Muscle of back (tissue), 11 donors: ENCODE measurements around the gene FAM219A. TPM values are rescaled to one million over a fixed set of nuclear protein-coding genes. Genes with fewer than 3 reads are reported as not detected.
"Not testable (repeated sequence)": the region's sequence is repeated elsewhere in the genome, so short reads cannot be mapped to it uniquely, and the experiment has no call there.

Experiments used
- DNase-seq, 3 donors: peaks; one replicate each; pipeline versions ENCODE4 v3.0.0 to v3.0.0-alpha.2; 2013
- polyA plus RNA-seq, 10 donors: library from polyadenylated mRNA; unstranded; fragments of 120-200 nt; gene quantifications; one replicate each; pipeline ENCODE4 v1.2.1, GENCODE V29; 2013; ENCODE audit not compliant: insufficient read length in 10 of 10

The FAM219A gene
- polyA plus RNA-seq, 10 donors, result 9.8 to 15.0 (median 11.8) TPM

- DNase-seq, result no peak
Observed at GRCh38 chr9:34446951-34447350, 11.4 kb downstream of the FAM219A start.

- no peak for DNase-seq
Observed at GRCh38 chr9:34446468-34446891, 11.9 kb downstream of the FAM219A start.

- no peak for DNase-seq
Observed at GRCh38 chr9:34443976-34444375, 14.4 kb downstream of the FAM219A start.

- no peak for DNase-seq
Observed at GRCh38 chr9:34443533-34443932, 14.8 kb downstream of the FAM219A start.

GRCh38 chr9:34442770-34443169 lies 15.6 kb downstream of the FAM219A start:
- no peak for DNase-seq

- no peak for DNase-seq
Observed at GRCh38 chr9:34440017-34440416, 18.4 kb downstream of the FAM219A start.

GRCh38 chr9:34438465-34438864 lies 19.9 kb downstream of the FAM219A start:
- not testable (repeated sequence) for DNase-seq

GRCh38 chr9:34437926-34438307 lies 20.5 kb downstream of the FAM219A start:
- not testable (repeated sequence) for DNase-seq

GRCh38 chr9:34437006-34437925 lies 21.1 kb downstream of the FAM219A start:
- peak in 2 of 3 donors; percentile 59 to 76 for DNase-seq

- peak; percentile 10 to 44 (median 11) for DNase-seq
Observed at GRCh38 chr9:34431667-34432066, 26.7 kb downstream of the FAM219A start.

GRCh38 chr9:34430843-34431437 lies 27.4 kb downstream of the FAM219A start:
- DNase-seq, result peak; percentile 67 to 93 (median 80)

- peak in 1 of 3 donors; percentile 15 for DNase-seq
Observed at GRCh38 chr9:34428325-34428958, 29.9 kb downstream of the FAM219A start.

- no peak for DNase-seq
Observed at GRCh38 chr9:34426347-34427074, 31.9 kb downstream of the FAM219A start.

GRCh38 chr9:34419716-34420504 lies 38.5 kb downstream of the FAM219A start:
- DNase-seq, result no peak

- no peak for DNase-seq
Observed at GRCh38 chr9:34417734-34418133, 40.6 kb downstream of the FAM219A start.

GRCh38 chr9:34413231-34413852 lies 45.0 kb downstream of the FAM219A start:
- DNase-seq, result peak; percentile 59 to 77 (median 77)

GRCh38 chr9:34412336-34412735 lies 46.0 kb downstream of the FAM219A start:
- DNase-seq, result no peak

GRCh38 chr9:34409154-34409553 lies 49.2 kb downstream of the FAM219A start:
- no peak for DNase-seq

GRCh38 chr9:34408173-34408572 lies 50.2 kb downstream of the FAM219A start:
- DNase-seq, result no peak

GRCh38 chr9:34406219-34406618 lies 52.2 kb downstream of the FAM219A start:
- DNase-seq, result no peak

GRCh38 chr9:34405719-34406118 lies 52.7 kb downstream of the FAM219A start:
- no peak for DNase-seq
